Ovary (tissue), 9 donors: Measurements from ENCODE around the gene CGN. TPM values are rescaled to one million over a fixed set of nuclear protein-coding genes. Genes with fewer than 3 reads are reported as not detected.

Experiments used
- DNase-seq, 5 donors: peaks; one replicate each; pipeline ENCODE4 v3.0.0-alpha.2; 2019 to 2020
- H3K27ac ChIP-seq, 2 donors: fragments of 200-600 bp; one replicate each; pipeline versions ENCODE4 v1.5.1 to v1.8.0; 2019 to 2022
- H3K27me3 ChIP-seq: fragments of 200-600 bp; one replicate; pipeline ENCODE4 v1.8.0; 2022
- H3K36me3 ChIP-seq: fragments of 200-600 bp; sonication (generic); one replicate; pipeline ENCODE4 v1.5.1; 2019
- H3K4me1 ChIP-seq: one replicate; pipeline ENCODE4 v1.8.1; 2013; ENCODE audit warnings: mild to moderate bottlenecking, moderate library complexity; ENCODE audit not compliant: insufficient read depth
- H3K4me3 ChIP-seq: fragments of 200-600 bp; sonication (generic); one replicate; pipeline ENCODE4 v1.5.1; 2017
- H3K9me3 ChIP-seq, 2 donors: fragments of 200-600 bp in 1 of 2; sonication (generic) in 1 of 2; one replicate each; pipeline versions ENCODE4 v1.5.1 to v1.8.1; 2013 to 2019; ENCODE audit warnings: mild to moderate bottlenecking in 1 of 2, moderate library complexity in 1 of 2
- EP300 ChIP-seq: sonication (generic); formaldehyde crosslinking; IDR thresholded peaks from one replicate; pipeline ENCODE4 v1.6.1; 2017; ENCODE audit warnings: antibody characterized with exemption
- POLR2A ChIP-seq: fragments of 450-650 bp; IDR thresholded peaks from one replicate; pipeline ENCODE4 v1.6.1; 2017; ENCODE audit warnings: antibody characterized with exemption, mild to moderate bottlenecking, moderate library complexity
- WGBS, 3 donors: extraction: QIAGEN DNeasy Blood & Tissue Kit in 1 of 3; methylation state at CpG; one replicate each; pipeline versions ENCODE4 v1.1.5 to v1.1.7; 2013 to 2017; 5-methylcytosine and 5-hydroxymethylcytosine counted together
- intact Hi-C, 4 donors: fragments of 100-400 bp; cut with DNase I; formaldehyde crosslinking; loops; one replicate each; pipeline versions ENCODE4 v1.11.0 to v1.15.1; 2022 to 2023
- polyA plus RNA-seq, 2 donors: library from polyadenylated mRNA; stranded (reverse); fragments of 200-250 nt in 1 of 2; fragments of 350-450 nt in 1 of 2; fragmentation: Illumina TruSeq in 1 of 2; extraction: RNeasy Lipid Tissue Mini Kit (QIAGEN cat#74804) in 1 of 2; gene quantifications; one replicate each; pipeline ENCODE4 v1.2.3, GENCODE V29; 2013 to 2014
- total RNA-seq, 7 donors: library from RNA; depleted of rRNA in 2 of 7; stranded (reverse); fragments of >200 nt in 2 of 7; fragmentation: NEBNext Ultra II Directional in 3 of 7; extraction: Animal tissue kit (Norgen Biotek cat#: 25700) in 3 of 7; gene quantifications; one replicate each; pipeline versions ENCODE4 v1.1.0 to v1.2.4, GENCODE V29; 2016 to 2023
- TF ChIP-seq, protein P1 (sequence below), 3 donors: fragments of 450-650 bp in 2 of 3; fragments of 200-600 bp in 1 of 3; IDR thresholded peaks; one replicate each; pipeline versions ENCODE4 v1.5.1 to v1.8.0; 2016 to 2022; ENCODE audit warnings: antibody characterized with exemption in 3 of 3, mild to moderate bottlenecking in 1 of 3
- donor health status: DM: no; HTN: no; CAD: no; lungs with moderate emphysema.
- donor health status: DM: no; HTN: no; CAD: no.
- donor health status: Bipolar disorder and iron deficiency.
- donor health status: DM: yes; HTN: yes; CAD: no.
- donor health status: DM: no; HTN: no; CAD: no.
- donor health status: DM: yes; HTN: yes; CAD: no.

Gene CGN
- total and polyA plus RNA-seq, 9 donors, result 1.0 to 26.8 (median 4.3) TPM

- 84 to 93% (median 93%) methylated on average over 3 of the region's 3 CpGs for WGBS, 3 donors
- Histone ChIP-seq H3K4me3 (no peak overlapping the region), H3K4me1 (no peaks in the 10 kb centered on the region), H3K27me3 (no peaks in the 10 kb centered on the region), H3K9me3 (no peaks in the 10 kb centered on the region), H3K27ac (no peak overlapping the region), H3K36me3 (no peaks in the 10 kb centered on the region)
- no peak for DNase-seq
- TF ChIP-seq POLR2A (no peak), EP300 (no peak)
- TF ChIP-seq, protein P1, sequence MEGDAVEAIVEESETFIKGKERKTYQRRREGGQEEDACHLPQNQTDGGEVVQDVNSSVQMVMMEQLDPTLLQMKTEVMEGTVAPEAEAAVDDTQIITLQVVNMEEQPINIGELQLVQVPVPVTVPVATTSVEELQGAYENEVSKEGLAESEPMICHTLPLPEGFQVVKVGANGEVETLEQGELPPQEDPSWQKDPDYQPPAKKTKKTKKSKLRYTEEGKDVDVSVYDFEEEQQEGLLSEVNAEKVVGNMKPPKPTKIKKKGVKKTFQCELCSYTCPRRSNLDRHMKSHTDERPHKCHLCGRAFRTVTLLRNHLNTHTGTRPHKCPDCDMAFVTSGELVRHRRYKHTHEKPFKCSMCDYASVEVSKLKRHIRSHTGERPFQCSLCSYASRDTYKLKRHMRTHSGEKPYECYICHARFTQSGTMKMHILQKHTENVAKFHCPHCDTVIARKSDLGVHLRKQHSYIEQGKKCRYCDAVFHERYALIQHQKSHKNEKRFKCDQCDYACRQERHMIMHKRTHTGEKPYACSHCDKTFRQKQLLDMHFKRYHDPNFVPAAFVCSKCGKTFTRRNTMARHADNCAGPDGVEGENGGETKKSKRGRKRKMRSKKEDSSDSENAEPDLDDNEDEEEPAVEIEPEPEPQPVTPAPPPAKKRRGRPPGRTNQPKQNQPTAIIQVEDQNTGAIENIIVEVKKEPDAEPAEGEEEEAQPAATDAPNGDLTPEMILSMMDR (IDR thresholded peaks at IDR 0.05), result no peak
- intact Hi-C loops, result no loop called here
Measured at GRCh38 chr1:151474745-151475144, 36.4 kb upstream of the CGN start.

DNA sequence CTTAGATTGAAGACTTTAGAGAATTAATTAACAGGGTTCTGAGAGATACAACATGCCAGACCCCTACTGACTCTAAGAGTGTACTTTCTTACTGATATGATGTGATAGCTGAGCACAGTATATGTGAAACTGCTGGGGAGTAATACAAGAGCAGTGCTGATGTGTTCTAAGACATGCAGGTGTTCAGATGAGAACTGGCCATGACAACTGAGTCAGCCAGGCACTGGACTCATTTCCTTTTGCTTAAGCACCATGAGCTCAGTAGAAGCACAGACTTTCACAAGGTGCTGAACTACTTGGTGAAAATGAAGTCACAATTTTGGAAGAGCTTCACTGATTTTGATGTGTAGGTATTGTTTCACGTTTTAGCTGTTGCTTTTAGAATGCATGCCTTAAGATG lies 36.0 kb upstream of the CGN start:
- Histone ChIP-seq H3K4me3 (no peak overlapping the region), H3K9me3 (no peaks in the 10 kb centered on the region), H3K27me3 (no peaks in the 10 kb centered on the region), H3K27ac (no peak overlapping the region), H3K36me3 (no peaks in the 10 kb centered on the region), H3K4me1 (no peaks in the 10 kb centered on the region)
- TF ChIP-seq POLR2A (no peak), EP300 (no peak)
- TF ChIP-seq, protein P1 (IDR thresholded peaks at IDR 0.05), result no peak
- 76 to 89% (median 82%) methylated on average over 1 of the region's 1 CpG for WGBS, 3 donors
- intact Hi-C loops, result no loop called here
- DNase-seq, result no peak

DNA sequence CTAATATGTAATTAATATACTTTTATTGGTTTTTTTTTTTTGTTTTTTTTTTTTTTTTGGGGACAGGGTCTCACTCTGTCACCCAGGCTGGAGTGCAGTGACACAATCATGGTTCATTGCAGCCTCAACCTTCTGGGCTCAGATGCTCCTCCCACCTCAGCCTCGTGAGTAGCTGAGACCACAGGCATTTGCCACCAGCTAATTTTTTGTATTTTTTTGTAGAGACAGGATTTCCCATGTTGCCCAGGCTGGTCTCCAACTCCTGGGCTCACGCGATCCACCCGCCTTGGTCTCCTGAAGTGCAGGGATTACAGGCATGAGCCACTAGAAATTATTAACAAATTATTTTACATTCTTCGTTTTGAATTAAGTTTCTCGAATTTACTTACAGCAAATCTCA lies 35.1 kb upstream of the CGN start:
- no peaks in the 10 kb centered on the region for H3K4me1 ChIP-seq
- no peaks in the 10 kb centered on the region for H3K36me3 ChIP-seq
- TF ChIP-seq EP300 (no peak), POLR2A (no peak)
- TF ChIP-seq, protein P1 (IDR thresholded peaks at IDR 0.05), result no peak
- no peaks in the 10 kb centered on the region for H3K27me3 ChIP-seq
- H3K4me3 ChIP-seq, result no peak overlapping the region
- H3K9me3 ChIP-seq, result no peaks in the 10 kb centered on the region
- no peak for DNase-seq
- 83 to 85% (median 83%) methylated on average over 6 of the region's 6 CpGs for WGBS, 3 donors
- intact Hi-C loops, result no loop called here
- H3K27ac ChIP-seq, result no peak overlapping the region

DNA sequence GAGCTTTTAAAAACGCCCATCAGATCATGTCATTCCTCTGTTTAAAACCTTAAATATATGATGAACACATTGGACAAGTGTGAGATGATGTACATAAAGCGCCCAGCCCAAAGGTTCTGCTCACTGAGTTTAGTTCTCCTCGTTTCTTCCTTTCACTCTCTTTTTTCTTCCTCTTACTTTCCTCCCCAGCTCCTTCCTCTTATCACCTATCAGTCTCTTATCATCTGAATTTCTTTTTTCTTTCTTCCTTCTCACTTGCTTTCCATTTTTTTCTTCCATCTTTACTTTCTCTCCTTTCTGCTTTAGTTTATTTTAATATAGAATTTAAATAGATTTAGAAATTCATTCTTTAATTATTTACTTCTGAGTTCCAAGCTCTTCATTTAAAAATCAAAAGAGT lies 34.1 kb upstream of the CGN start:
- no peak overlapping the region for H3K4me3 ChIP-seq
- H3K27me3 ChIP-seq, result no peaks in the 10 kb centered on the region
- H3K9me3 ChIP-seq, result no peaks in the 10 kb centered on the region
- no peaks in the 10 kb centered on the region for H3K36me3 ChIP-seq
- TF ChIP-seq, protein P1 (IDR thresholded peaks at IDR 0.05), result no peak
- TF ChIP-seq EP300 (no peak), POLR2A (no peak)
- no peak overlapping the region for H3K27ac ChIP-seq
- intact Hi-C loops, result no loop called here
- WGBS, 3 donors, result 90 to 91% (median 91%) methylated on average over 3 of the region's 3 CpGs
- no peaks in the 10 kb centered on the region for H3K4me1 ChIP-seq
- no peak for DNase-seq
